WERI-Rb-1 (cell line): ENCODE results near the gene OPRD1.

Experiments
- DNase-seq: peaks from one replicate; pipeline ENCODE4 v3.0.0-alpha.2; 2020
- H3K27ac ChIP-seq: fragments of 250-450 bp; sonication (Bioruptor Pico); 2 replicates; pipeline ENCODE4 v1.5.1; 2020; ENCODE audit warnings: mild to moderate bottlenecking, moderate library complexity
- H3K27me3 ChIP-seq: fragments of 250-450 bp; sonication (Bioruptor Pico); 2 replicates; pipeline ENCODE4 v1.5.1; 2021; ENCODE audit warnings: mild to moderate bottlenecking, low read depth, moderate library complexity; ENCODE audit not compliant: insufficient read depth, severe bottlenecking
- H3K36me3 ChIP-seq: fragments of 250-450 bp; sonication (Bioruptor Pico); 2 replicates; pipeline ENCODE4 v1.5.1; 2020; ENCODE audit warnings: mild to moderate bottlenecking, moderate library complexity
- H3K4me3 ChIP-seq: 2 replicates; pipeline ENCODE4 v1.5.1; 2011; ENCODE audit warnings: low read depth, mild to moderate bottlenecking, control low read depth, low read length
- H3K9me3 ChIP-seq: fragments of 250-450 bp; sonication (Bioruptor Pico); 2 replicates; pipeline ENCODE4 v1.5.1; 2021; ENCODE audit warnings: mild to moderate bottlenecking, moderate library complexity; ENCODE audit not compliant: severe bottlenecking
- CTCF ChIP-seq: IDR thresholded peaks from 2 replicates; pipeline ENCODE4 v1.5.1; 2011; ENCODE audit warnings: low read depth, mild to moderate bottlenecking, control low read depth, inconsistent platforms, low read length

OPRD1 gene

GRCh38 chr1:28914228-28915030, 102.5 kb downstream of the OPRD1 start, which contains the start of gene EPB41:
Gene EPB41 (plus strand): TSS chr1:28914569. CDS start chr1:28987438, 72,869 bp downstream.
- TF ChIP-seq CTCF = no peak
- no peaks in the 10 kb centered on the region for H3K27me3 ChIP-seq
- peak within 1 kb of the TSS; percentile 72 for H3K27ac ChIP-seq
- H3K9me3 ChIP-seq = no peaks in the 10 kb centered on the region
- H3K4me3 ChIP-seq = peak within 1 kb of the TSS; percentile 88
- peak; percentile 98 for DNase-seq
- H3K36me3 ChIP-seq = no peaks in the 10 kb centered on the region

- no peak for TF ChIP-seq CTCF
- Histone ChIP-seq H3K4me3 (peak overlapping the region; percentile 88), H3K27me3 (no peaks in the 10 kb centered on the region), H3K27ac (peak overlapping the region; percentile 72), H3K36me3 (no peaks in the 10 kb centered on the region), H3K9me3 (no peaks in the 10 kb centered on the region)
- peak; percentile 56 for DNase-seq
Observed at GRCh38 chr1:28915031-28915895, 103.3 kb downstream of the OPRD1 start.

GRCh38 chr1:28917757-28918118, 105.8 kb downstream of the OPRD1 start:
- Histone ChIP-seq H3K27me3 (no peaks in the 10 kb centered on the region), H3K27ac (no peak overlapping the region), H3K9me3 (no peaks in the 10 kb centered on the region), H3K36me3 (no peaks in the 10 kb centered on the region), H3K4me3 (no peak overlapping the region)
- no peak for DNase-seq
- no peak for TF ChIP-seq CTCF
